K562 (cell line): ENCODE results near the gene SPATA32. TPM values are rescaled to one million over a fixed set of nuclear protein-coding genes. Genes with fewer than 3 reads are reported as not detected.

Experiments used
- ATAC-seq: fragments of 200-7000 bp; cut with Tn5 transposase; 3 replicates; pipeline ENCODE4 v1.9.1; 2020; ENCODE audit warnings: moderate library complexity
- BruUV-seq: library from RNA; stranded (reverse); fragments of 400-500 nt; replicated peaks from 2 replicates; lab custom pipeline; 2021; lab: Mats Ljungman, UMichigan
- CTCF ChIA-PET: fragments of 300-600 bp; formaldehyde crosslinking; extraction: SDS; loops from one replicate; lab custom pipeline; 2021; ENCODE audit warnings: low intra/inter-chr PET ratio; lab: Yijun Ruan, JAX
- POLR2A ChIA-PET: fragments of 300-600, 350-650 bp; sonication (Branson Sonifier 250); formaldehyde crosslinking; extraction: SDS; loops from one replicate; lab custom pipeline; 2021; ENCODE audit warnings: antibody characterized with exemption, inconsistent platforms; lab: Yijun Ruan, JAX
- DNase-seq, 4 experiments: peaks; one replicate each; pipeline versions ENCODE4 v3.0.0 to v3.0.0-alpha.2; 2011 to 2018; ENCODE audit warnings: low spot score in 3 of 4, mixed read lengths in 3 of 4; ENCODE audit errors: extremely low read depth in 1 of 4
- FAIRE-seq: peaks from 2 replicates; lab custom pipeline; 2011; peaks lifted over from hg19 to GRCh38; lab: Jason Lieb, UNC
- H2AFZ ChIP-seq: 2 replicates; pipeline ENCODE4 v1.6.0; 2011; ENCODE audit warnings: low read depth, low read length, control low read depth, inconsistent platforms
- H3K27ac ChIP-seq: fragments of 200-600 bp; 3 replicates; pipeline ENCODE4 v1.8.0; 2011; ENCODE audit warnings: low read depth, mild to moderate bottlenecking, control low read depth, inconsistent platforms, low read length, moderate library complexity, mixed read lengths; ENCODE audit errors: extremely low read depth
- H3K27me3 ChIP-seq, 2 experiments: fragments of 300-600 bp in 1 of 2; 2 replicates in 1 of 2; 3 replicates in 1 of 2; pipeline versions ENCODE4 v1.6.0 to v1.8.0; 2011; ENCODE audit warnings: inconsistent platforms in 2 of 2, low read length in 2 of 2, mild to moderate bottlenecking in 1 of 2, mixed read lengths in 1 of 2, moderate library complexity in 1 of 2; ENCODE audit not compliant: control insufficient read depth in 2 of 2, insufficient read depth in 2 of 2
- H3K36me3 ChIP-seq: fragments of 300-600 bp; 3 replicates; pipeline ENCODE4 v1.8.0; 2011; ENCODE audit warnings: mild to moderate bottlenecking, low read length, inconsistent platforms; ENCODE audit not compliant: control insufficient read depth, insufficient read depth
- H3K4me1 ChIP-seq, 2 experiments: fragments of 200-600 bp in 1 of 2; replicated peaks in 1 of 2; 2 replicates in 1 of 2; 3 replicates in 1 of 2; pipeline versions ENCODE4 v1.5.1 to v1.8.0; 2011; ENCODE audit warnings: inconsistent platforms in 2 of 2, low read length in 2 of 2, mild to moderate bottlenecking in 1 of 2, mixed read lengths in 1 of 2, moderate library complexity in 1 of 2; ENCODE audit not compliant: control insufficient read depth in 2 of 2, insufficient read depth in 2 of 2
- H3K4me2 ChIP-seq: 2 replicates; pipeline ENCODE4 v1.6.1; 2011; ENCODE audit warnings: low read length, control low read depth, inconsistent platforms, mixed read lengths; ENCODE audit not compliant: insufficient read depth
- H3K4me3 ChIP-seq: fragments of 200-600 bp; sonication (generic), shearing (Covaris generic); 2 replicates; pipeline ENCODE4 v1.5.1; 2016; ENCODE audit warnings: control low read depth, inconsistent platforms
- H3K79me2 ChIP-seq: fragments of 200-600 bp; 3 replicates; pipeline ENCODE4 v1.8.0; 2011; ENCODE audit warnings: low read length, inconsistent platforms; ENCODE audit not compliant: control insufficient read depth, insufficient read depth
- H3K9ac ChIP-seq, 2 experiments: 2 replicates each; pipeline versions ENCODE4 v1.6.0 to v1.6.1; 2011; ENCODE audit warnings: low read depth in 2 of 2, low read length in 2 of 2, control low read depth in 1 of 2, inconsistent platforms in 1 of 2, mild to moderate bottlenecking in 1 of 2, mixed read lengths in 1 of 2; ENCODE audit not compliant: insufficient read depth in 1 of 2
- H3K9me1 ChIP-seq: one replicate; pipeline ENCODE4 v1.6.0; 2011; ENCODE audit warnings: inconsistent platforms, mild to moderate bottlenecking, low read length, moderate library complexity; ENCODE audit not compliant: control insufficient read depth, insufficient read depth
- H3K9me3 ChIP-seq: replicated peaks from 2 replicates; pipeline ENCODE4 v1.5.1; 2011; ENCODE audit warnings: low read depth, low read length, inconsistent platforms; ENCODE audit not compliant: control insufficient read depth, insufficient read depth
- H4K20me1 ChIP-seq: replicated peaks from 2 replicates; pipeline ENCODE4 v1.6.1; 2011; ENCODE audit warnings: low read length, inconsistent platforms, mixed read lengths; ENCODE audit not compliant: control insufficient read depth, insufficient read depth
- ADNP ChIP-seq: fragments of 200-800 bp; sonication (Bioruptor generic); IDR thresholded peaks from 2 replicates; pipeline ENCODE4 v1.6.1; 2016; ENCODE audit warnings: missing genetic modification characterization, missing compliant biosample characterization
- CREM ChIP-seq: IDR thresholded peaks from 2 replicates; pipeline ENCODE4 v1.6.1; 2014; ENCODE audit warnings: antibody characterized with exemption, low read depth
- CTCF ChIP-seq, 3 experiments: IDR thresholded peaks in 2 of 3; conservative IDR thresholded peaks in 1 of 3; 2 replicates each; pipeline ENCODE4 v1.5.1; 2011 to 2012; ENCODE audit warnings: low read length in 3 of 3, mild to moderate bottlenecking in 3 of 3, control low read depth in 2 of 3, improper control_type of control experiment in 1 of 3, inconsistent platforms in 1 of 3, low read depth in 1 of 3, mixed read lengths in 1 of 3, moderate library complexity in 1 of 3; ENCODE audit not compliant: insufficient read depth in 2 of 3
- MEF2D ChIP-seq: conservative IDR thresholded peaks from 2 replicates; pipeline ENCODE4 v1.6.1; 2016; ENCODE audit warnings: low read depth, missing genetic modification characterization, missing compliant biosample characterization
- RAD21 ChIP-seq, 2 experiments: fragments of 250-450 bp in 1 of 2; fragments of 450-650 bp in 1 of 2; sonication (Bioruptor Pico) in 1 of 2; formaldehyde crosslinking in 1 of 2; IDR thresholded peaks in 1 of 2; conservative IDR thresholded peaks in 1 of 2; 2 replicates each; pipeline versions ENCODE4 v1.4.0 to v1.8.0; 2020 to 2022; ENCODE audit warnings: mild to moderate bottlenecking in 2 of 2, moderate library complexity in 1 of 2
- SMC3 ChIP-seq: conservative IDR thresholded peaks from 2 replicates; pipeline ENCODE4 v1.6.1; 2011; ENCODE audit warnings: low read depth, low read length, improper control_type of control experiment; ENCODE audit not compliant: insufficient read depth
- TRIM28 ChIP-seq: fragments of 450-650 bp; IDR thresholded peaks from 2 replicates; pipeline ENCODE4 v1.6.1; 2017
- WGBS: fragments of 100-300 bp; shearing (Covaris generic); methylation state at CpG from one replicate; pipeline ENCODE4 v1.1.6; 2016; ENCODE audit warnings: low coverage, mixed read lengths; ENCODE audit not compliant: insufficient coverage; ENCODE audit errors: missing lambda C conversion rate; 5-methylcytosine and 5-hydroxymethylcytosine counted together
- in situ Hi-C: fragments of 300-500 bp; cut with MboI; formaldehyde crosslinking; loops from 4 replicates; pipeline ENCODE4 v1.15.0; 2018; ENCODE audit warnings: inconsistent platforms, mixed read lengths
- intact Hi-C: fragments of 100-400 bp; cut with micrococcal nuclease; formaldehyde crosslinking; loops from 2 replicates; pipeline ENCODE4 v1.14.2; 2022
- polyA plus RNA-seq, 8 experiments: library from polyadenylated mRNA; depleted of rRNA in 4 of 8; stranded (reverse) in 5 of 8; unstranded in 3 of 8; fragments of >200 nt; fragmentation: Nextera tagmentation in 2 of 8; fragmentation: Illumina TruSeq in 1 of 8; extraction: Ambion mirVana in 2 of 8; extraction: Trizol in 1 of 8; gene quantifications; 2 replicates each; pipeline versions ENCODE4 v1.2.1 to v1.2.3, GENCODE V29; 2011 to 2014; ENCODE audit warnings: inconsistent platforms in 1 of 8, missing spikeins in 1 of 8
- total RNA-seq, 7 experiments: library from RNA; depleted of rRNA in 6 of 7; stranded (reverse); fragments of >200 nt in 6 of 7; fragmentation: Illumina TruSeq in 2 of 7; extraction: Trizol in 2 of 7; gene quantifications; 2 replicates each; pipeline versions ENCODE4 v1.2.1 to v1.2.3, GENCODE V29; 2011 to 2021; ENCODE audit warnings: low replicate concordance in 1 of 7

SPATA32 gene
- total and polyA plus RNA-seq, 9 of the 15 experiments (the other 6 are each of a cell fraction or from before 2014, with no cell fraction given): 0.03 to 0.06 TPM; not detected in 7

- in situ Hi-C loops: no loop called here
- no peaks in the 10 kb centered on the region for H3K9me3 ChIP-seq
- CTCF ChIA-PET: interaction anchor here (0.6 to 3.5 kb wide), 5 partner anchors 15 to 151 kb away, joined by 3 to 44 read pairs (median 5); partner anchors contain the start of genes ACBD4 and PLCD3
- H3K27ac ChIP-seq: 0 out of 3 replicates have a peak overlapping the region, but pooled peaks have one; percentile 9
- ATAC-seq (peak; percentile 75), FAIRE-seq (peak; percentile 72)
- no peaks in the 10 kb centered on the region for H3K9me1 ChIP-seq
- no peak overlapping the region for H3K9ac ChIP-seq
- TF ChIP-seq SMC3 (0 out of 2 replicates have a peak, but pooled peaks have one; percentile 20), RAD21 (CRISPR knock-in tag; conservative IDR thresholded peaks at IDR 0.05 in 1 of 2, IDR thresholded peaks at IDR 0.05 in 1 of 2) (peak in 1 of 2 experiments; percentile 51; a peak in 2 of 4 replicates), MEF2D (tag) (no peak), ADNP (tag) (no peak), TRIM28 (no peak), CREM (0 out of 2 replicates have a peak, but pooled peaks have one; percentile 8), CTCF (IDR thresholded peaks at IDR 0.05 in 2 of 3, conservative IDR thresholded peaks at IDR 0.05 in 1 of 3; ENCODE audit: insufficient read depth in 2 of 3, low read depth in 1 of 3, low read length in 3 of 3) (peak; percentile 67 to 87 (median 68))
- TF ChIP-seq, all 486 proteins: peak for 4
- Histone ChIP-seq H3K4me1 (peaks cover 9 to 30% of the 10 kb centered on the region in 2 experiments; a peak in 4 of 5 replicates), H4K20me1 (no peaks in the 10 kb centered on the region), H2AFZ (no peak overlapping the region), H3K79me2 (peaks cover 2% of the 10 kb centered on the region; the same call in 1 of the 3 replicates), H3K4me3 (no peak overlapping the region), H3K36me3 (peaks cover 20% of the 10 kb centered on the region; the same call in 1 of the 3 replicates), H3K27me3 (no peaks in the 10 kb centered on the region), H3K4me2 (no peak overlapping the region)
- POLR2A ChIA-PET: interaction anchor here (1.0 to 2.9 kb wide), 2 partner anchors 18 to 86 kb away, joined by 3 to 10 read pairs; partner anchors contain the start of gene HEXIM1
- DNase-seq: peak; percentile 59 to 65 (median 61)
- TSS peak; percentile 26 for BruUV-seq
- 33% methylated on average over 5 of the region's 6 CpGs for WGBS
- intact Hi-C loops: loop anchor here (1.0 kb wide), 1 partner anchor 16 kb away; no protein-coding TSS in a partner anchor
These were observed 27.1 kb downstream of the SPATA32 start for GRCh38 chr17:45234641-45235415.
